Measurements from ENCODE around the gene MARK4. TPM values are rescaled to one million over a fixed set of nuclear protein-coding genes. Genes with fewer than 3 reads are reported as not detected.

MARK4 gene
- polyA plus RNA-seq, 1 donor from 2014 or later, result 0.58 TPM

GRCh38 chr19:45352914-45353796, 102.1 kb downstream of the MARK4 start:
- Mint-ChIP-seq H3K27me3 (no peaks in the 10 kb centered on the region), H3K9me3 (no peaks in the 10 kb centered on the region), H3K4me3 (no peak overlapping the region), H3K4me1 (peaks cover 0 to 2% (median 1%) of the 10 kb centered on the region in 3 donors), H3K36me3 (peaks cover 2% of the 10 kb centered on the region), H3K27ac (no peak overlapping the region)

- Mint-ChIP-seq H3K4me1 (peaks cover 0 to 2% (median 0%) of the 10 kb centered on the region in 3 donors), H3K36me3 (peaks cover 7% of the 10 kb centered on the region), H3K4me3 (no peak overlapping the region), H3K9me3 (no peaks in the 10 kb centered on the region), H3K27me3 (no peaks in the 10 kb centered on the region), H3K27ac (no peak overlapping the region)
These were observed 103.3 kb downstream of the MARK4 start for GRCh38 chr19:45354241-45354842.

Other genes with a start within 250 kb of the MARK4 start
- gene RELB, start 249.8 kb upstream of the MARK4 start, polyA plus RNA-seq, result 89.8 TPM
- gene CLASRP, start 212.2 kb upstream of the MARK4 start, polyA plus RNA-seq, result 27.0 TPM
- 74.4 TPM for gene ZNF296, start 174.8 kb upstream of the MARK4 start, polyA plus RNA-seq
- gene GEMIN7, start 172.0 kb upstream of the MARK4 start, polyA plus RNA-seq, result 115 TPM
- 2.3 TPM for gene PPP1R37, start 158.1 kb upstream of the MARK4 start, polyA plus RNA-seq
- gene NKPD1, start 90.3 kb upstream of the MARK4 start, polyA plus RNA-seq, result not detected
- gene TRAPPC6A, start 73.0 kb upstream of the MARK4 start, polyA plus RNA-seq, result 158 TPM
- 16.2 TPM for gene BLOC1S3, start 72.5 kb upstream of the MARK4 start, polyA plus RNA-seq
- not detected for gene EXOC3L2, start 5.9 kb upstream of the MARK4 start, polyA plus RNA-seq
- not detected for gene CKM, start 71.6 kb downstream of the MARK4 start, polyA plus RNA-seq
- gene KLC3, start 89.5 kb downstream of the MARK4 start, polyA plus RNA-seq, result not detected
- gene ERCC2, start 119.3 kb downstream of the MARK4 start, polyA plus RNA-seq, result 6.6 TPM
- 1.6 TPM for gene PPP1R13L, start 153.8 kb downstream of the MARK4 start, polyA plus RNA-seq
- gene POLR1G, start 155.4 kb downstream of the MARK4 start, polyA plus RNA-seq, result 2.2 TPM
- 50.2 TPM for gene ERCC1, start 172.6 kb downstream of the MARK4 start, polyA plus RNA-seq
- gene FOSB, start 216.7 kb downstream of the MARK4 start, polyA plus RNA-seq, result 48.1 TPM
- gene RTN2, start 245.8 kb downstream of the MARK4 start, polyA plus RNA-seq, result 0.71 TPM
- 4.0 TPM for gene PPM1N, start 247.2 kb downstream of the MARK4 start, polyA plus RNA-seq